ENCODE data around the gene LRIF1.

LRIF1 gene

GRCh38 chr1:110897681-110898080 lies 66.0 kb downstream of the LRIF1 start:
- H3K4me3 ChIP-seq = no peak overlapping the region
- no peaks in the 10 kb centered on the region for H3K9me3 ChIP-seq (ENCODE audit: low read depth, low read length)
- no peak overlapping the region for H3K9ac ChIP-seq (ENCODE audit: insufficient read length)
- no peak for DNase-seq (ENCODE audit: low read depth, low spot score)
- TF ChIP-seq POLR2AphosphoS5 (IDR thresholded peaks at IDR 0.05; ENCODE audit: borderline replicate concordance, low read depth, low read length) (no peak), FOXP2 (optimal IDR thresholded peaks at IDR 0.05; ENCODE audit: control extremely low read depth, extremely low read length, insufficient read depth) (no peak), EZH2 (IDR thresholded peaks at IDR 0.05) (no peak)
- H3K36me3 ChIP-seq (ENCODE audit: insufficient read depth, low read length) = no peaks in the 10 kb centered on the region
- no peak overlapping the region for H3K27ac ChIP-seq

Measured in SK-N-MC (cell line).